ENCODE results near the gene PNPLA1. TPM values are rescaled to one million over a fixed set of nuclear protein-coding genes. Genes with fewer than 3 reads are reported as not detected.

Gene PNPLA1
- total and polyA plus RNA-seq, 4 experiments from 2014 or later, result 0.42 TPM; not detected in 3

- Mint-ChIP-seq H3K4me1 (peaks cover 0 to 8% (median 3%) of the 10 kb centered on the region in 4 donors), H3K4me3 (no peak overlapping the region), H3K27ac (no peak overlapping the region), H3K9me3 (no peaks in the 10 kb centered on the region), H3K27me3 (peaks cover 19 to 20% of the 10 kb centered on the region in 2 donors), H3K36me3 (no peaks in the 10 kb centered on the region)
- H3K4me3 ChIP-seq (ENCODE audit: low read length in 2 of 2), result no peak overlapping the region
- H3K27me3 ChIP-seq (ENCODE audit: insufficient read depth, low read length), result peaks cover 5% of the 10 kb centered on the region
- no peak for DNase-seq
- no peaks in the 10 kb centered on the region for H3K9me3 ChIP-seq (ENCODE audit: control insufficient read depth in 1 of 2, low read length in 2 of 2)
- ChIA-PET POLR2A (ENCODE audit: partially characterized antibody) (no interaction called here), CTCF (ENCODE audit: partially characterized antibody) (interaction anchor here (0.6 to 3.9 kb wide), 2 partner anchors 11 to 429 kb away, joined by 3 to 16 read pairs; no protein-coding TSS in a partner anchor)
- intact Hi-C loops (cut with micrococcal nuclease), result no loop called here
- H3K4me1 ChIP-seq (ENCODE audit: insufficient read depth, low read length), result no peaks in the 10 kb centered on the region
- no peaks in the 10 kb centered on the region for H3K36me3 ChIP-seq (ENCODE audit: insufficient read depth, low read length)
- no peak overlapping the region for H3K27ac ChIP-seq (ENCODE audit: low read depth, low read length)
Measured at GRCh38 chr6:36330366-36330765, 60.5 kb downstream of the PNPLA1 start.

DNA sequence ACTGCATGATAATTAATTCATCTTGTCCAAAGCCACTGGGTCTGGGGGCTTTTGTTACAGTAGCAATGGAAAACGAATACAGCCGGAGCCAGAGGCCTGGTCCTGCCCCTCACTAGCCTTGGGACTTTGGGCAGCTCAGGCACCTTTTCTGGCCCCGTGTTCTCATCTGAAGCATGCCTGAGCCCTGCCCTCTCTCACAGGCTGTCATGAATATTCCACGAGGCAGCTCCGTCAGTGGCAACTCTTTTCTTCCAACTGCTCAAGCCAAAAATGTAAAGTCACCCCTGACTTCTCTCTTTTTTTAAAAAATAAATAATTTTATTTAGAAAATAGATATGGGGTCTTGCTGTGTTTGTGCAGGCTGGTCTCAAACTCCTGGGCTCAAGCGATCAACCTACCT is 61.5 kb downstream of the PNPLA1 start:
- H3K4me3 ChIP-seq (ENCODE audit: low read length in 2 of 2), result no peak overlapping the region
- H3K27me3 Mint-ChIP-seq, result peaks cover 22 to 23% of the 10 kb centered on the region in 2 donors
- H3K9me3 Mint-ChIP-seq, result no peaks in the 10 kb centered on the region
- H3K4me1 ChIP-seq (ENCODE audit: insufficient read depth, low read length), result peaks cover 3% of the 10 kb centered on the region
- H3K4me1 Mint-ChIP-seq, result peaks cover 0 to 14% (median 3%) of the 10 kb centered on the region in 4 donors
- ChIA-PET CTCF (ENCODE audit: partially characterized antibody) (interaction anchor here (3.9 kb wide), 1 partner anchor 10 kb away, joined by 16 read pairs; no protein-coding TSS in a partner anchor), POLR2A (ENCODE audit: partially characterized antibody) (no interaction called here)
- no peaks in the 10 kb centered on the region for H3K9me3 ChIP-seq (ENCODE audit: control insufficient read depth in 1 of 2, low read length in 2 of 2)
- no peak for DNase-seq
- no peak overlapping the region for H3K4me3 Mint-ChIP-seq
- peaks cover 5% of the 10 kb centered on the region for H3K27me3 ChIP-seq (ENCODE audit: insufficient read depth, low read length)
- H3K36me3 ChIP-seq (ENCODE audit: insufficient read depth, low read length), result no peaks in the 10 kb centered on the region
- H3K36me3 Mint-ChIP-seq, result no peaks in the 10 kb centered on the region
- intact Hi-C loops (cut with micrococcal nuclease), result no loop called here
- H3K27ac ChIP-seq (ENCODE audit: low read depth, low read length), result no peak overlapping the region
- no peak overlapping the region for H3K27ac Mint-ChIP-seq

GRCh38 chr6:36333171-36333895 is 63.5 kb downstream of the PNPLA1 start:
- DNase-seq, result no peak
- intact Hi-C loops (cut with micrococcal nuclease), result no loop called here
- peaks cover 23% of the 10 kb centered on the region in 2 donors for H3K27me3 Mint-ChIP-seq
- ChIA-PET POLR2A (ENCODE audit: partially characterized antibody) (no interaction called here), CTCF (ENCODE audit: partially characterized antibody) (no interaction called here)
- Histone ChIP-seq H3K36me3 (ENCODE audit: insufficient read depth, low read length) (no peaks in the 10 kb centered on the region), H3K9me3 (ENCODE audit: control insufficient read depth in 1 of 2, low read length in 2 of 2) (no peaks in the 10 kb centered on the region), H3K4me1 (ENCODE audit: insufficient read depth, low read length) (peaks cover 12% of the 10 kb centered on the region), H3K27ac (ENCODE audit: low read depth, low read length) (no peak overlapping the region), H3K4me3 (ENCODE audit: low read length in 2 of 2) (no peak overlapping the region), H3K27me3 (ENCODE audit: insufficient read depth, low read length) (peaks cover 5% of the 10 kb centered on the region)
- no peaks in the 10 kb centered on the region for H3K9me3 Mint-ChIP-seq
- H3K4me1 Mint-ChIP-seq, result peaks cover 5 to 28% (median 10%) of the 10 kb centered on the region in 4 donors
- no peak overlapping the region for H3K27ac Mint-ChIP-seq
- H3K36me3 Mint-ChIP-seq, result no peaks in the 10 kb centered on the region
- H3K4me3 Mint-ChIP-seq, result no peak overlapping the region

- CTCF ChIA-PET (ENCODE audit: partially characterized antibody), result no interaction called here
- H3K4me1 ChIP-seq (ENCODE audit: insufficient read depth, low read length), result peaks cover 12% of the 10 kb centered on the region
- intact Hi-C loops (cut with micrococcal nuclease), result no loop called here
- H3K27me3 Mint-ChIP-seq, result peaks cover 23% of the 10 kb centered on the region in 2 donors
- H3K36me3 Mint-ChIP-seq, result no peaks in the 10 kb centered on the region
- no peak overlapping the region for H3K4me3 ChIP-seq (ENCODE audit: low read length in 2 of 2)
- H3K27ac Mint-ChIP-seq, result no peak overlapping the region
- H3K36me3 ChIP-seq (ENCODE audit: insufficient read depth, low read length), result no peaks in the 10 kb centered on the region
- no peaks in the 10 kb centered on the region for H3K9me3 Mint-ChIP-seq
- POLR2A ChIA-PET (ENCODE audit: partially characterized antibody), result no interaction called here
- DNase-seq, result no peak
- H3K4me3 Mint-ChIP-seq, result no peak overlapping the region
- H3K9me3 ChIP-seq (ENCODE audit: control insufficient read depth in 1 of 2, low read length in 2 of 2), result no peaks in the 10 kb centered on the region
- peaks cover 5% of the 10 kb centered on the region for H3K27me3 ChIP-seq (ENCODE audit: insufficient read depth, low read length)
- no peak overlapping the region for H3K27ac ChIP-seq (ENCODE audit: low read depth, low read length)
- peaks cover 5 to 33% (median 11%) of the 10 kb centered on the region in 4 donors for H3K4me1 Mint-ChIP-seq
Measured at GRCh38 chr6:36333931-36334725, 64.3 kb downstream of the PNPLA1 start.

- no peak overlapping the region for H3K4me3 Mint-ChIP-seq
- POLR2A ChIA-PET (ENCODE audit: partially characterized antibody), result no interaction called here
- peaks cover 23% of the 10 kb centered on the region in 2 donors for H3K27me3 Mint-ChIP-seq
Measured at GRCh38 chr6:36334832-36335459, 65.1 kb downstream of the PNPLA1 start.

DNA sequence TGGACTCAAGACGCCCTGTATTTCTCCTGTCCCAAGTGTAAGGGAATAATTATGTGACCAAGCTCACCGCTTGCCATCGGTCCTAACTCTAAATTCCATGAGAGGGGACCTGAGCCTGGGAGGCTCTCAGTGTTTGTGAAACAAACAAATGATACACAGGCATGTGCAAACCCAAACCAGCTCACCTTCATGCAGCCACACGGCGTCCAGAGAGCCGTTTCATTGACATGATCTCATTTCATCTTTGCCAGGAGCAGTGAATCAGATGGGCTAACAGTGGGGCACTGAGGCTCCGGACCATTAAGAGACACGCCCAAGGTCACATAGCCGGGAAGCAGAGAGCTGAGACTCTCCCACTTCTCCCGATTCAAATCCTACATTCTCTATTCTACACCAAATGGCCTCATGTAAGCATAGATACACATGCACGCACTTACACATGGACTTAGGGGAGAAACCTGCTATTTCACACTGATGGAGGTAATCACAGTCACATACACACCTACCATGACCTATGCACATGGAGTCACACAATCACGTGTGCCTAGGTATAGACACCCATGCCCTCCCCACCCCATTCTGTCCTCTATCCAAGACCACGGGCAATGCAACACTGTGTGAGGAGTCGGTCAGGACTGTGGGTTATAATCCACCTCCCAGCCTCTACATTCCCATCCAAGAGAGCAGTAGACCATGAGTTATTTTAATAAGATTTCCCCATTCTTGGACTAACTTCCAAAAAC is 65.8 kb downstream of the PNPLA1 start:
- POLR2A ChIA-PET (ENCODE audit: partially characterized antibody), result no interaction called here
- Mint-ChIP-seq H3K27me3 (peaks cover 23 to 26% of the 10 kb centered on the region in 2 donors), H3K9me3 (no peaks in the 10 kb centered on the region), H3K36me3 (no peaks in the 10 kb centered on the region), H3K4me3 (no peak overlapping the region), H3K4me1 (peaks cover 6 to 37% (median 12%) of the 10 kb centered on the region in 4 donors), H3K27ac (peak overlapping the region in 1 of 7 donors; percentile 32)
- intact Hi-C loops (cut with micrococcal nuclease), result no loop called here
- Histone ChIP-seq H3K27ac (ENCODE audit: low read depth, low read length) (no peak overlapping the region), H3K27me3 (ENCODE audit: insufficient read depth, low read length) (peaks cover 10% of the 10 kb centered on the region), H3K36me3 (ENCODE audit: insufficient read depth, low read length) (no peaks in the 10 kb centered on the region), H3K4me3 (ENCODE audit: low read length in 2 of 2) (no peak overlapping the region), H3K4me1 (ENCODE audit: insufficient read depth, low read length) (peaks cover 15% of the 10 kb centered on the region), H3K9me3 (ENCODE audit: control insufficient read depth in 1 of 2, low read length in 2 of 2) (no peaks in the 10 kb centered on the region)
- no peak for DNase-seq
- CTCF ChIA-PET (ENCODE audit: partially characterized antibody), result no interaction called here

More at GRCh38 chr6:36334832-36335459, 65.1 kb downstream of the PNPLA1 start:
- no peak for DNase-seq
- peaks cover 9% of the 10 kb centered on the region for H3K27me3 ChIP-seq (ENCODE audit: insufficient read depth, low read length)
- no peak overlapping the region for H3K27ac Mint-ChIP-seq
- H3K4me1 Mint-ChIP-seq, result peaks cover 5 to 36% (median 11%) of the 10 kb centered on the region in 4 donors
- H3K4me3 ChIP-seq (ENCODE audit: low read length in 2 of 2), result no peak overlapping the region
- H3K27ac ChIP-seq (ENCODE audit: low read depth, low read length), result no peak overlapping the region
- CTCF ChIA-PET (ENCODE audit: partially characterized antibody), result no interaction called here
- no peaks in the 10 kb centered on the region for H3K36me3 ChIP-seq (ENCODE audit: insufficient read depth, low read length)
- intact Hi-C loops (cut with micrococcal nuclease), result no loop called here
- no peaks in the 10 kb centered on the region for H3K36me3 Mint-ChIP-seq
- no peaks in the 10 kb centered on the region for H3K9me3 Mint-ChIP-seq
- H3K9me3 ChIP-seq (ENCODE audit: control insufficient read depth in 1 of 2, low read length in 2 of 2), result no peaks in the 10 kb centered on the region
- peaks cover 12% of the 10 kb centered on the region for H3K4me1 ChIP-seq (ENCODE audit: insufficient read depth, low read length)
